ENCODE data around the gene ZSWIM5.
"Not testable (repeated sequence)": the region's sequence is repeated elsewhere in the genome, so short reads cannot be mapped to it uniquely, and the experiment has no call there.

Gene ZSWIM5

DNA sequence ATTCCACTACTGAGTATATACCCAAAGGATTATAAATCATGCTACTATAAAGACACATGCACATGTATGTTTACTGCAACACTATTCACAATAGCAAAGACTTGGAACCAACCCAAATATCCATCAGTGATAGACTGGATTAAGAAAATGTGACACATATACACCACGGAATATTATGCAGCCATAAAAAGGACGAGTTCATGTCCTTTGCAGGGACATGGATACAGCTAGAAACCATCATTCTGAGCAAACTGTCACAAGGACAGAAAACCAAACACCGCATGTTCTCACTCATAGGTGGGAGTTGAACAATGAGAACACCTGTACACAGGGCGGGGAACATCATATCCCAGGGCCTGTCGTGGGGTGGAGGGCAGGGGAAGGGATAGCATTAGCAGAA, 104.9 kb downstream of the ZSWIM5 start:
- not testable (repeated sequence) for H3K4me3 ChIP-seq (ENCODE audit: low read depth in 1 of 5, low read length in 5 of 5); H3K27me3 ChIP-seq (ENCODE audit: control insufficient read depth in 5 of 5, insufficient read depth in 4 of 5, low read length in 5 of 5); H3K36me3 ChIP-seq (ENCODE audit: control insufficient read depth in 5 of 5, insufficient read depth in 5 of 5, low read length in 5 of 5); H3K9ac ChIP-seq (ENCODE audit: low read length in 5 of 5); H3K27ac ChIP-seq (ENCODE audit: low read depth, low read length); H3K4me1 ChIP-seq (ENCODE audit: control insufficient read depth in 5 of 5, insufficient read depth in 5 of 5, low read length in 5 of 5); H3K9me3 ChIP-seq (ENCODE audit: control insufficient read depth in 5 of 5, low read length in 5 of 5)

DNA sequence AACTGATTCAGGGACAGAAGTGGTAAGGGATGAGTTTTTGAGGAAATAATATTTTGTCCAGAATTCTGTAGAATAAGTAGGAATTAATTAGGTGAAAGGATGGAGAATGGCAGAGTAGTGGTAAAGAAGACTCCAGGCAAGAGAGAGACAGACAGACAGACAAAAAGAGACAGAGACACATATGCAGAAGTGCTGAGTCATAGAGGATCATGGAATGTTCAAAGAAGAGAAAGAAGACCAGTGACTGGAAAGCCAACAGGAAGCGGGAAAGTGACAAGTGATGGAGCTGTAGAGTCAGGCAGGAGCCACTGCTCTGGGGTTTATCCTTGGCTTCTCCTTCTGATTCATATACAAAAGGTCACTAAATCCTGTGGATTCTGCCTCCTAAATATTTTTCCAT, 108.5 kb downstream of the ZSWIM5 start:
- Histone ChIP-seq H3K27ac (ENCODE audit: low read depth, low read length) (no peak overlapping the region), H3K36me3 (ENCODE audit: control insufficient read depth in 5 of 5, insufficient read depth in 5 of 5, low read length in 5 of 5) (no peaks in the 10 kb centered on the region)

DNA sequence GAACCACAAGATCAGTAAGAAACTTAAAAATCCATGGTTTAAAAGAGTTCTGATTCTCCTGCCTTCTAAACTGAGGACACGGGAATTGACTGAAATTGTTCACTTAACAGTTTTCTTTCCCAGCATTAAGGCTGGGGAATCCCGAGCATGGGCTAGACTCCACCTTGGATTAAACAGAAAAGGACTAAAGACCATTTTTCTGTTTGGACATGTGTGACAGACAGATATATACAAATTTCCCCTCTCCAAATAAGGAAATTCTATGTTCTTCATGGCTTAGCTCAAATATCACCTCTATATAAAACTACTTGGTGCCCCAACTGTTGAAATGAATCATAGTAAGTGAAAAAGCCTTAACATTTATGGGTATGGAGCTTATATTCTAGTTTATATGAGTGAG, 109.3 kb downstream of the ZSWIM5 start:
- Histone ChIP-seq H3K4me3 (ENCODE audit: low read depth in 1 of 5, low read length in 5 of 5) (no peak overlapping the region), H3K36me3 (ENCODE audit: control insufficient read depth in 5 of 5, insufficient read depth in 5 of 5, low read length in 5 of 5) (no peaks in the 10 kb centered on the region), H3K27me3 (ENCODE audit: control insufficient read depth in 5 of 5, insufficient read depth in 4 of 5, low read length in 5 of 5) (no peaks in the 10 kb centered on the region), H3K4me1 (ENCODE audit: control insufficient read depth in 5 of 5, insufficient read depth in 5 of 5, low read length in 5 of 5) (no peaks in the 10 kb centered on the region), H3K9me3 (ENCODE audit: control insufficient read depth in 5 of 5, low read length in 5 of 5) (no peaks in the 10 kb centered on the region), H3K27ac (ENCODE audit: low read depth, low read length) (no peak overlapping the region), H3K9ac (ENCODE audit: low read length in 5 of 5) (no peak overlapping the region)

More for the DNA sequence above, 108.5 kb downstream of the ZSWIM5 start:
- H3K4me1 ChIP-seq (ENCODE audit: control insufficient read depth in 5 of 5, insufficient read depth in 5 of 5, low read length in 5 of 5): no peaks in the 10 kb centered on the region
- no peaks in the 10 kb centered on the region for H3K27me3 ChIP-seq (ENCODE audit: control insufficient read depth in 5 of 5, insufficient read depth in 4 of 5, low read length in 5 of 5)
- H3K9me3 ChIP-seq (ENCODE audit: control insufficient read depth in 5 of 5, low read length in 5 of 5): no peaks in the 10 kb centered on the region
- H3K4me3 ChIP-seq (ENCODE audit: low read depth in 1 of 5, low read length in 5 of 5): no peak overlapping the region
- H3K9ac ChIP-seq (ENCODE audit: low read length in 5 of 5): no peak overlapping the region

DNA sequence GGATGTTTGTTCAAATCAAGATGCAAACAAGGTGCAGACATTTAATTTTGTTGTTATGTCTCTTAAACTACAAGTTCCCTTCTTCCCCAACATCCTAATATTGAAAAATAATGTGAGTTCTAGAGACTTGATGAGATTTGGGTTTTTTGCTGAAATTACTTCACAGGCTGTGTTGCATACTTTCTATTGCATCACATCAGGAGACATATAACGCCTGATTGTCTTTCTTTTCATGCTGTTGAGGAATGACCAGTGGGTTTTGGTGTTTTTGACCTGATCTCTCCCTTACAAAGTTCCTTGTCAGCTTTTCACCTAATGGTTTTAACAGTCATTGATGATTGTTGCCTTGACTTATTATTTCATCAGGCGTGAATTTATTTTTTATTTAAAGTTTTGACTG, 111.0 kb downstream of the ZSWIM5 start:
- Histone ChIP-seq H3K9ac (ENCODE audit: low read length in 5 of 5) (peak overlapping the region in 1 of 5 donors; percentile 11), H3K4me3 (ENCODE audit: low read depth in 1 of 5, low read length in 5 of 5) (no peak overlapping the region), H3K4me1 (ENCODE audit: control insufficient read depth in 5 of 5, insufficient read depth in 5 of 5, low read length in 5 of 5) (no peaks in the 10 kb centered on the region), H3K9me3 (ENCODE audit: control insufficient read depth in 5 of 5, low read length in 5 of 5) (no peaks in the 10 kb centered on the region), H3K36me3 (ENCODE audit: control insufficient read depth in 5 of 5, insufficient read depth in 5 of 5, low read length in 5 of 5) (no peaks in the 10 kb centered on the region), H3K27ac (ENCODE audit: low read depth, low read length) (no peak overlapping the region), H3K27me3 (ENCODE audit: control insufficient read depth in 5 of 5, insufficient read depth in 4 of 5, low read length in 5 of 5) (no peaks in the 10 kb centered on the region)

DNA sequence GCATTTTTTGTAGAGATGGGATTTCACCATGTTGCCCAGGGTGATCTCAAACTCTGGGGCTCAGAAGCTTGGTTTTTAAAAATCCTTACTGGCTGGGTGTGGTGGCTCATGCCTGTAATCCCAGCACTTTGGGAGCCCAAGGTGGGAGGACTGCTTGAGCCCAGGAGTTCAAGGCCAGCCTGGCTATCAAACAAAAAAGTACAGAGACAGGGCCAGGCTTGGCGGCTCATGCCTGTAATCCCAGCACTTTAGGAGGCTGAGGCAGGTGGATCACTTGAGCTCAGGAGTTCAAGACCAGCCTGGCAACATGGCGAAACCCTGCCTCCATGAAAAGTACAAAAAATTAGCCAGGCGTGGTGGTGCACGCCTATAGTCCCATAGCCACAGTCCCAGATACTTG, 112.0 kb downstream of the ZSWIM5 start:
- H3K36me3 ChIP-seq (ENCODE audit: control insufficient read depth in 5 of 5, insufficient read depth in 5 of 5, low read length in 5 of 5); H3K9me3 ChIP-seq (ENCODE audit: control insufficient read depth in 5 of 5, low read length in 5 of 5); H3K27ac ChIP-seq (ENCODE audit: low read depth, low read length); H3K4me3 ChIP-seq (ENCODE audit: low read depth in 1 of 5, low read length in 5 of 5); H3K4me1 ChIP-seq (ENCODE audit: control insufficient read depth in 5 of 5, insufficient read depth in 5 of 5, low read length in 5 of 5); H3K27me3 ChIP-seq (ENCODE audit: control insufficient read depth in 5 of 5, insufficient read depth in 4 of 5, low read length in 5 of 5); H3K9ac ChIP-seq (ENCODE audit: low read length in 5 of 5): not testable (repeated sequence)

DNA sequence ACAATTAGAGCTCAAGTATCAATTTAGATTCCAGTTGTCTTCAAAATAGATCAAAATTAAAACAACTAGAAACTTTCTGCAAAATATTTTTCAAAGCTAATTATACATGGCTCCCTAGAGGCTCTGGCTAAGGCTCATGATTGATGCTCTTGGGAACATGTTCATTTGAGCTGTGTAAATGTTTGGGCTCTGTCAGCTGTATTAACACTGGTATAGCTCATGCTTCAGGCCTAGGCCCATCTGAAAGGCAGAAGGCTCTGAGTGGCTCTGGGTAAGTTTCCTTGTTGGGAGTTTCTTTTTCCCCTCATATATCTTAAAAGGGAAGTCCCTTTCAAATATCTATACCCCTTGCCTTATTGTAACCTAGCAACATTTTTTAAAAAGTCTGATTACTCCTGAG, 113.1 kb downstream of the ZSWIM5 start:
- Histone ChIP-seq H3K9ac (ENCODE audit: low read length in 5 of 5) (no peak overlapping the region), H3K4me1 (ENCODE audit: control insufficient read depth in 5 of 5, insufficient read depth in 5 of 5, low read length in 5 of 5) (no peaks in the 10 kb centered on the region), H3K4me3 (ENCODE audit: low read depth in 1 of 5, low read length in 5 of 5) (no peak overlapping the region), H3K36me3 (ENCODE audit: control insufficient read depth in 5 of 5, insufficient read depth in 5 of 5, low read length in 5 of 5) (no peaks in the 10 kb centered on the region), H3K27ac (ENCODE audit: low read depth, low read length) (no peak overlapping the region), H3K27me3 (ENCODE audit: control insufficient read depth in 5 of 5, insufficient read depth in 4 of 5, low read length in 5 of 5) (no peaks in the 10 kb centered on the region), H3K9me3 (ENCODE audit: control insufficient read depth in 5 of 5, low read length in 5 of 5) (no peaks in the 10 kb centered on the region)

DNA sequence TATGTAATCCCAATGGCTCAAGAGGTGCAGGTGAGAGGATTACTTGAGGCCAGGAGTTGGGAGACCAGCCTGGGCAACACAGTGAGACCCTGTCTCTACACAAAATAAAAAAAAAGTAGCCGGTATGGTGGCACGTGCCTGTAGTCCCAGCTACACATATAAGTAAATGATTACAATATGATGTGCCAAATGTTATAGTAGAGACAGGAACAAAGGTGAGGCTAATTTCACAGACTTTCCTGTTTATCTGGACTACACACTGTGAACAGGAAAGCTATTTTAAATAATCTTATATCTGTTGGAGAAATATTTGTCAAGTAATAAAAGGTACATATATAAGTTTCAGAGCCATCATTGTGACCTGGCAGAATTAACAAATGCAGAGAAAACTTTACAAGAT, 116.7 kb downstream of the ZSWIM5 start:
- Histone ChIP-seq H3K36me3 (ENCODE audit: control insufficient read depth in 5 of 5, insufficient read depth in 5 of 5, low read length in 5 of 5) (no peaks in the 10 kb centered on the region), H3K27ac (ENCODE audit: low read depth, low read length) (no peak overlapping the region), H3K27me3 (ENCODE audit: control insufficient read depth in 5 of 5, insufficient read depth in 4 of 5, low read length in 5 of 5) (no peaks in the 10 kb centered on the region), H3K9ac (ENCODE audit: low read length in 5 of 5) (no peak overlapping the region), H3K4me3 (ENCODE audit: low read depth in 1 of 5, low read length in 5 of 5) (no peak overlapping the region), H3K4me1 (ENCODE audit: control insufficient read depth in 5 of 5, insufficient read depth in 5 of 5, low read length in 5 of 5) (no peaks in the 10 kb centered on the region), H3K9me3 (ENCODE audit: control insufficient read depth in 5 of 5, low read length in 5 of 5) (no peaks in the 10 kb centered on the region)

DNA sequence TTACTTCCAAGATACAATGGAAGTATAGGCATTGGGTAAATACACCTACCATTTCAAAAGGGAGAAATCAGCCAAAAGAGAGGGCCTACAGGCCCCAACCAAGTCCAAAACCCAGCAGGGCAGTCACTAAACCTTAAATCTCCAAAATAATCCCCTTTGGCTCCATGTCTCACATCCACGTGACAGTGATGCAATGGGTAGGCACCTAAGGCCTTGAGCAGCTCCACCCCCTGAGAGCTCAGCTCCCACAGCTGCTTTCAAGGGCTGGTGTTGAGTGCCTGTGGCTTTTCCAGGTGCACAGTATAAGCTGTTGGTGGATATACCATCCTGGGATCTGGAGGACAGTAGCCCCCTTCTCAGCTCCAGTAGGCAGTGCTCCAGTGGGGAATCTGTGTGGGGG, 121.8 kb downstream of the ZSWIM5 start:
- Histone ChIP-seq H3K4me1 (ENCODE audit: control insufficient read depth in 5 of 5, insufficient read depth in 5 of 5, low read length in 5 of 5) (no peaks in the 10 kb centered on the region), H3K9me3 (ENCODE audit: control insufficient read depth in 5 of 5, low read length in 5 of 5) (no peaks in the 10 kb centered on the region), H3K27me3 (ENCODE audit: control insufficient read depth in 5 of 5, insufficient read depth in 4 of 5, low read length in 5 of 5) (no peaks in the 10 kb centered on the region), H3K4me3 (ENCODE audit: low read depth in 1 of 5, low read length in 5 of 5) (no peak overlapping the region), H3K27ac (ENCODE audit: low read depth, low read length) (no peak overlapping the region), H3K9ac (ENCODE audit: low read length in 5 of 5) (no peak overlapping the region), H3K36me3 (ENCODE audit: control insufficient read depth in 5 of 5, insufficient read depth in 5 of 5, low read length in 5 of 5) (no peaks in the 10 kb centered on the region)

DNA sequence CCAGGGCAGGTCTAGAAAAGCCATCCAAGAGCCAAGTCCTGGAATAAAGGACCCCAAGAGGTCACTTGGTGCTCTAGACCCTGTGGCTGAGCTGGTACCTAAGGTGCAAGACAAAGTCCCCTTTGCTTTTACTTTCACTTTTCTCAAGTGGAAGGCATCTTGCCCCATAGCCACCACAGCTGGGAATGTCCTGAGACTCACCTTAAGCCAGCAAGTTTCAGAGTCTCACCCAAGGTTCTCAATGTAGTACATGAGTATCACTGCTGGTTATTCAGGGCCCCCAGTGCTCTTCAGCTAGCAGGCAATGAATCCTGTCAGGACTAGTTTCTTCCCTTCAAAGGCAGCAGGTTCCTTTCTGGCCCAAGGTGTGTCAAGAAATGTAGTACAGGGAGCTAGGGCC, 126.9 kb downstream of the ZSWIM5 start:
- no peak overlapping the region for H3K4me3 ChIP-seq (ENCODE audit: low read depth in 1 of 5, low read length in 5 of 5)
- no peaks in the 10 kb centered on the region for H3K4me1 ChIP-seq (ENCODE audit: control insufficient read depth in 5 of 5, insufficient read depth in 5 of 5, low read length in 5 of 5)
- H3K9ac ChIP-seq (ENCODE audit: low read length in 5 of 5): no peak overlapping the region
- H3K27ac ChIP-seq (ENCODE audit: low read depth, low read length): no peak overlapping the region
- H3K9me3 ChIP-seq (ENCODE audit: control insufficient read depth in 5 of 5, low read length in 5 of 5): peaks cover 0 to 2% (median 0%) of the 10 kb centered on the region in 5 donors
- no peaks in the 10 kb centered on the region for H3K27me3 ChIP-seq (ENCODE audit: control insufficient read depth in 5 of 5, insufficient read depth in 4 of 5, low read length in 5 of 5)
- no peaks in the 10 kb centered on the region for H3K36me3 ChIP-seq (ENCODE audit: control insufficient read depth in 5 of 5, insufficient read depth in 5 of 5, low read length in 5 of 5)

DNA sequence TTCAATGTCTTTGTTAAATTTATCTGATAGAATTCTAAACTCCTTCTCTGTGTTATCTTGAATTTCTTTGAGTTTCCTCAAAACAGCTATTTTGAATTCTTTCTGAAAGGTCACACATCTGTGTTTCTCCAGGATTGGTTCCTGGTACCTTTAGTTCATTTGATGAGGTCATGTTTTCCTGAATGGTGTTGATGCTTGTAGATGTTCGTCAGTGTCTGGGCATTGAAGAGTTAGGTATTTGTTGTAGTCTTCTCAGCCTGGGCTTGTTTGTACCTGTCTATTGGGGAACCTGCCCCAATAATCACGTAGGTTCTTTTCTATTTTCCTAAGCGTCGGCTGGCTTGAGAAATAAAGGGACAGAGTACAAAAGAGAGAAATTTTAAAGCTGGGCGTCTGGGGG, 129.4 kb downstream of the ZSWIM5 start:
- H3K4me3 ChIP-seq (ENCODE audit: low read depth in 1 of 5, low read length in 5 of 5); H3K36me3 ChIP-seq (ENCODE audit: control insufficient read depth in 5 of 5, insufficient read depth in 5 of 5, low read length in 5 of 5); H3K9me3 ChIP-seq (ENCODE audit: control insufficient read depth in 5 of 5, low read length in 5 of 5); H3K9ac ChIP-seq (ENCODE audit: low read length in 5 of 5); H3K27ac ChIP-seq (ENCODE audit: low read depth, low read length); H3K4me1 ChIP-seq (ENCODE audit: control insufficient read depth in 5 of 5, insufficient read depth in 5 of 5, low read length in 5 of 5); H3K27me3 ChIP-seq (ENCODE audit: control insufficient read depth in 5 of 5, insufficient read depth in 4 of 5, low read length in 5 of 5): not testable (repeated sequence)

DNA sequence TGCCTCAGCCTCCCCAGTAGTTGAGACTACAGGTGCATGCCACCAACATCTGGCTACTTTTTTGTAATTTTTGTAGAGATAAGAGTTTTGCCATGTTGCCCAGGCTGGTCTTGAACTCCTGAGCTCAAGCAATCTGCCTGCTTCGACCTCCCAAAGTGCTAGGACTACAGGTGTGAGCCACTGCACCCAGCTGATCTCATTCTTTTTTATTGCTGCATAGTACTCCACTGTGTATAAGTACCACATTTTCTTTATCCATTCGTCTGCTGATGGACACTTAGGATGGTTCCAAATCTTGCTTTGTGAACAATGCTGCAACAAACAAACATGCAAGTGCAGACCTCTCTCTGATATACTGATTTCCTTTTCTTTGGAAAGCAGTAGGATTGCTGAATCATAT, 134.8 kb downstream of the ZSWIM5 start:
- Histone ChIP-seq H3K4me1 (ENCODE audit: control insufficient read depth in 5 of 5, insufficient read depth in 5 of 5, low read length in 5 of 5) (no peaks in the 10 kb centered on the region), H3K27me3 (ENCODE audit: control insufficient read depth in 5 of 5, insufficient read depth in 4 of 5, low read length in 5 of 5) (no peaks in the 10 kb centered on the region), H3K36me3 (ENCODE audit: control insufficient read depth in 5 of 5, insufficient read depth in 5 of 5, low read length in 5 of 5) (no peaks in the 10 kb centered on the region), H3K9me3 (ENCODE audit: control insufficient read depth in 5 of 5, low read length in 5 of 5) (peaks cover 0 to 6% (median 2%) of the 10 kb centered on the region in 5 donors), H3K9ac (ENCODE audit: low read length in 5 of 5) (no peak overlapping the region), H3K4me3 (ENCODE audit: low read depth in 1 of 5, low read length in 5 of 5) (no peak overlapping the region), H3K27ac (ENCODE audit: low read depth, low read length) (no peak overlapping the region)
